Stimulated activated CD4-positive, alpha-beta T cell treated with anti-CD3 and anti-CD28 coated beads, Interleukin-4, amount 100 ng/mL, for 24 hours (primary cell): ENCODE results near the gene CTCF.
"Not testable (repeated sequence)": the region's sequence is repeated elsewhere in the genome, so short reads cannot be mapped to it uniquely, and the experiment has no call there.

Experiments
- DNase-seq: peaks from one replicate; pipeline ENCODE4 v3.0.0-alpha.2; 2020

CTCF gene, protein sequence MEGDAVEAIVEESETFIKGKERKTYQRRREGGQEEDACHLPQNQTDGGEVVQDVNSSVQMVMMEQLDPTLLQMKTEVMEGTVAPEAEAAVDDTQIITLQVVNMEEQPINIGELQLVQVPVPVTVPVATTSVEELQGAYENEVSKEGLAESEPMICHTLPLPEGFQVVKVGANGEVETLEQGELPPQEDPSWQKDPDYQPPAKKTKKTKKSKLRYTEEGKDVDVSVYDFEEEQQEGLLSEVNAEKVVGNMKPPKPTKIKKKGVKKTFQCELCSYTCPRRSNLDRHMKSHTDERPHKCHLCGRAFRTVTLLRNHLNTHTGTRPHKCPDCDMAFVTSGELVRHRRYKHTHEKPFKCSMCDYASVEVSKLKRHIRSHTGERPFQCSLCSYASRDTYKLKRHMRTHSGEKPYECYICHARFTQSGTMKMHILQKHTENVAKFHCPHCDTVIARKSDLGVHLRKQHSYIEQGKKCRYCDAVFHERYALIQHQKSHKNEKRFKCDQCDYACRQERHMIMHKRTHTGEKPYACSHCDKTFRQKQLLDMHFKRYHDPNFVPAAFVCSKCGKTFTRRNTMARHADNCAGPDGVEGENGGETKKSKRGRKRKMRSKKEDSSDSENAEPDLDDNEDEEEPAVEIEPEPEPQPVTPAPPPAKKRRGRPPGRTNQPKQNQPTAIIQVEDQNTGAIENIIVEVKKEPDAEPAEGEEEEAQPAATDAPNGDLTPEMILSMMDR

GRCh38 chr16:67562526-67562917, at the start of gene CTCF:
TSS of gene CTCF (plus strand) at chr16:67562526. CDS start at chr16:67610833, 48,307 bp downstream.
- DNase-seq: peak; percentile 82

- not testable (repeated sequence) for DNase-seq
Observed at GRCh38 chr16:67513892-67514291, 48.4 kb upstream of the CTCF start.

- peak; percentile 82 for DNase-seq
Observed at GRCh38 chr16:67514382-67514828, 47.9 kb upstream of the CTCF start.

- no peak for DNase-seq
Observed at GRCh38 chr16:67516296-67517154, 45.8 kb upstream of the CTCF start.

- no peak for DNase-seq
Observed at GRCh38 chr16:67517155-67517445, 45.2 kb upstream of the CTCF start.

GRCh38 chr16:67517661-67518423, 44.5 kb upstream of the CTCF start:
- DNase-seq: no peak

GRCh38 chr16:67518676-67519075, 43.6 kb upstream of the CTCF start:
- DNase-seq: no peak

DNA sequence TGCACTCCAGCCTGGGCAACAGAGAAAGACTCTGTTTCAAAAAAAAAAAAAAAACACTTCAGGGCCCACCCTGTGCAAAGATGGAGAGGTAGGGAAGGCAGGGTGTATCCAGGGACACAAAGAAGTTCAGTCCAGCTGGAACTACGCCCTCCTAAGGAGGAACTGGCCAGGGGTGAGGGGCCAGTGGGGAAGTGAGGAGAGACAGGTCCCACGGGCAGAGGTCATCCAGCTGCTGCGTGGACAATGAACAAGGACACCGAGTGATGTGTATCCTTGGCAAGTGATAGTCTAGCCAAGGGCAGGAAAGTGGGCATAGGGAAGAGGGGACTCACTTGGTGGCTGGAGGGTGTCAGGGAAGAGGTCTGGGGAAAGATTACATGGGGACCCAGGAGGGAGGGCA, 43.1 kb upstream of the CTCF start:
- no peak for DNase-seq

- peak; percentile 99 for DNase-seq
Observed at GRCh38 chr16:67521095-67521804, 41.1 kb upstream of the CTCF start.

DNA sequence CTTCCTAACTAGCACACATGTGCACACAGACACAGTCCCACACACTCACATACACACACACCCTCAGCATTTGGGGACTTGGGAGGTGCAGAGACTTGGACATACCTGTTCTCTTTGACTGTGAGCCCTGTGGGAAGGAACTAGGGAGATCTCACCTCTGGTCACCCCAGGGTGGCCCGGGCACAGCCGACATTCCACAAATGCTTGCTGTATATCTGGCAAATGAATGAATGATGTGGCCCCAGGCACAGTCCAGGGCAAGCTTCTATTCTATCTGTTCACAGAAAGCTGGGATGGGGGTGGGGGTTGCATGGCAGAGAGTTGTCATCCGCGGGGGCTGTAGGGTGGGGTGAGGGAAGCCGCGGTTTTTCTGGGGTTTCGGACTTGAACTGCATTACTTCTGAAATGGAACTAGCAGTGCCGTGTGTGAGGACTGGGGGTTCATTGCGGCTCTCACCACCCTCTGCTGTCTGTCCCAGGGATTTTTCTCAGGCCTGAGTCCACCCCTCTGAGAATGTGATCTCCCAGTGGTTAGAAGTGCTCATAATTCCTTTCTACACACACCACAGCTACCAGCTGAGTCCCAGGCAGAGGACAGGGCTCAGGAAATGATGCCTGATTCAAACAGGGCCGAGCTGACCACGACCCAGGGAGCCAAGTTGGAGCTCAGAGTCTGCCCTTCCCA, 37.0 kb upstream of the CTCF start:
- DNase-seq: no peak

DNA sequence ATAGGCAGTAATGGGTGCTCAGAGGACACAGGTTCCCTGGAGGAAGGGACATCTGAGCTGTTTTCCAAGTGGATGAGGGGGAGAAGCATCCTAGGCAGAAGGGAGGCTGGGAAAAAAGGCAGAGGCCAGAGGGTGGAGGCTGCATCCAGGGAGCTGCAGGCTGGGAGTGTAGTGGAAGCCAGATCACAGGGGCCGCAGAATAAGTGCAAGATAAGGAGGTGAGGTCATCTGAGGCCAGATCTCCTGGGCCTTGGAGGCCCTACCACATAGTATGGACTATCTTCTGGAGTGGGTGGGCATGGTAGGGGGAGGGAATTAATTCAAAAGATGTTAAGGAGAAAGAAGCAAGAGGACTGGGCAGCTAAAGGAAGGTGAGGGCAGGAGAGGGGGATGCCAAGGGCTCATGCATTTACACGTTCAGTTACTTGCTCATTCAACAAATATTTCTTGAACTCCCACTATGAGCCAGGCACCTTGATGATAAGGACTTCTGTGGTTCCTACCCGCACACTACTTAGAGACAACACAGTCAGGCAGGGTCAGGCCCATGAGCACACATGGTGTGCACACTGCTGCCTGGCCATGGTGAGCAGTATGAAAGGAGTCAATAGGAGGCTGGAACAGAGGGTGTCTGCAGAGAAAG, 36.1 kb upstream of the CTCF start:
- DNase-seq: no peak

DNA sequence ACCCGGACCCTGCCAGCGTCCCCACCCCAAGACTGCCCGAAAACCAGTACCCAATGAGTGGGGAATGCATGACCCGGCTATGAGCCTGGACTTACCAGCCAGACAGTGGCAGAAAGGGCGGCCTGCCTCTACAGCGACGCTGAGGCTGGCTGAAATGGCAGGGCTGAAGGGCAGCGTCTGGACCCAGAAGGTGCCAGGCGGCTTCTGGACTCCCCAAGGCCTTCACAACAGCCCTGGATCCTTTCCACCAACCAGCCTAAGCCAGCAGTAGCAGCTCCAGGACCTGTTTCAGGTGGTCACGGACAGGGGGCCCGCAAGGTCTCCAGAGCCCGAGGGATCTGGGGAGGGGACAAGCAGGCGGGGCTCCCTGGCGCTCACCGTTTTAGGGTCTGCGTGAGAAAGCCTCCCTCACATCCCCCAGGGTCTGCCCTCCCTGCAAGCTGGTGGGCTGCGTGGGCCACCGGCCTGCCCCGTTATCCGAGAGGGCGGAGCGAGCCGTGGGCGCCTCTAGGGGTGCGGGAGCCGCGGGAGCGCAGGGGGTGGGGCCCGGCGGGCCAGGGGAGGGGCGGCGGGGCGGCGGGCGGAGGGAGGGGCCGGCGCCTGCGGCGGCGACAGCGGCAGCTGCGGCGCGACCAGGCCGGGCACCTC, 34.0 kb upstream of the CTCF start, which contains the start of gene RIPOR1:
RIPOR1 (plus strand) TSS at position 608 of the 648 bp plus-strand sequence. CDS start 9,618 bp downstream, outside the sequence.
- peak; percentile 49 for DNase-seq

DNA sequence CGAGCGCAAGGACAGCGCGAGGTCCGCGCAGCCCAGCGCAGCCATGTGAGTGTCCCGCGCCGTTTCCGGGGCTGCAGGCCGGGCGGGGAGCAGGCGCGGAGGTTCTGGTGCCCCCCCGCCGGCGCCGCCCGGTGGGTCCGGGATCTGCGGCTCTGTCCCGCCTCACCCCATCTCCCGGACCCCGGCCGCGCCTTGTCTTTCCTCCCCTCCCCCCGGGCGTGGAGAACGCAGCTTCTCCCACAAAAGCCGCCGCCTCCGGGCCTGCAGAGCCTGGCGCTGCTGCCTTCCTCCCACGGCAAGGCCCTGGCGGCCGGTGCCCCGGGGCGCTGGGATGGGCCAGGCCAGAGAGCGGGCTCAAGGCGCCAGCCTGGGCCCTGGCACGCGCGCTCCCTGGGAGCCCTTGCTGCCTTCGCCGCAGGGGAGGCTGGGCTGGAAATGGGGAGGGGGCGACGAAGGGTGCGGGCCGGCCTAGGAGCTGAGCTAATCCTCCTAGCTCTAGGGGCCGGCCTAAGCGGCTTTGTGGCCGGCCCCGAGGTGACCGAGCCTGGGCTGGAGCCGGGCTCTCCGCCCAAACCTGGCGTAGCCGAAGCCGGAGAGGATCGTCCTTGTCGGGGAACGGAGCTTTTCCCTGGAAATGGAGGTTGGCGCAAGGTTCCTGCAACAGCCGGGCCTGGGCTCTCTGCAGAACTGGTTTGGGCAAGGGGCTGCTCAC, 33.3 kb upstream of the CTCF start:
- DNase-seq: peak; percentile 23

DNA sequence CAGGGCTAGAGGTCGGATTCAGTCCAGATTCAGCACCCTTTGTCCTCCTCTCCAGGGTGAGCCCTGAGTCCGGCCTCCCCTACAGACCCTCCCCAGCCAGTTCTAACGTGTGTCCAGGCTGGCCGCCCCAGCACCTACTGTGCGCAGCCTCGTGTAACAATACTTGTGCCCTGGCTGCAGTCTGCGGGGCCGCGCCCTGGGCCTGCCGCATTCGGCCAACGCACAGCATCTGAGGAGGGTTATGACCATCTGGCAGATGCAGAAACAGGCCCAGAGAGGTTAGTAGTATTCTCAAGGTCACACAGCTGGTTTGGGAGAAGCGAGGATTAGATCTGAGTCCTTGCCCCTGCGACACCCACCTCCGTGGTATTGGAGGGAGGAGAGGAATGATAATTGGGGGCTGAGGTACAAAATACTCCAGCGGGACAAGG, 32.7 kb upstream of the CTCF start:
- DNase-seq: no peak

GRCh38 chr16:67530013-67530939, 32.0 kb upstream of the CTCF start:
- no peak for DNase-seq

DNA sequence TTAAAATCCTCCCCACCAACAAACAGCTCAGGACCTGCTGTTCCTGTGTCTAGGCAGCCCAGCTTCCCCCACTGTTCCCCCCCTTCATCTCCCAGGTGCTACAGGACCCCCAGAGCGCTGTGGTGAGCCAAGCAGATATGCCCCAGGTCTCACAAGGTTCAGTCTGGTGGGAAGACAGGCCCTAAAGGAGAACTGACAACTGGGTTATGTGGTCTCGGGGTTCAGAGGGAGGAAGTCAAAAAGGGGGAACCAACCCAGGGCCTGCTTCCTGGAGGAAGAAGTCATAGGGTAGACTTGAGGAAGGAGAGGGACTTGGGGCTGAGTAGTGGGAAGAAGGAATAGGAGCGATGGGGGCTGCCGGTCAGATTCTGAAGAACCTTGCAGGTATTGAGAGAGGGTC, 31.1 kb upstream of the CTCF start:
- no peak for DNase-seq

GRCh38 chr16:67533024-67533560, 29.2 kb upstream of the CTCF start:
- DNase-seq: no peak

- not testable (repeated sequence) for DNase-seq
Observed at GRCh38 chr16:67533987-67534386, 28.3 kb upstream of the CTCF start.
